ENCODE data around the gene CORO7. TPM values are rescaled to one million over a fixed set of nuclear protein-coding genes. Genes with fewer than 3 reads are reported as not detected.

The CORO7 gene
- polyA plus RNA-seq, 1 donor from 2014 or later, result 57.6 TPM

GRCh38 chr16:4324492-4325252 is 91.7 kb downstream of the CORO7 start:
- H3K9ac ChIP-seq (ENCODE audit: low read length), result no peak overlapping the region
- H3K27me3 ChIP-seq (ENCODE audit: insufficient read depth, low read depth, low read length), result no peaks in the 10 kb centered on the region
- H3K9me3 ChIP-seq (ENCODE audit: low read length), result no peaks in the 10 kb centered on the region
- H3K9me2 ChIP-seq (ENCODE audit: insufficient read depth, low read length), result no peaks in the 10 kb centered on the region
- peaks cover 61% of the 10 kb centered on the region for H3K79me2 ChIP-seq (replicated peaks; ENCODE audit: insufficient read depth, low read length)
- no peak for TF ChIP-seq POLR2AphosphoS5 (IDR thresholded peaks at IDR 0.05)
- no peak for TF ChIP-seq TAF1 (IDR thresholded peaks at IDR 0.05; ENCODE audit: low read depth)
- TF ChIP-seq EP300 (conservative IDR thresholded peaks at IDR 0.05; ENCODE audit: poor library complexity, severe bottlenecking), result no peak
- no peak for TF ChIP-seq EZH2 (IDR thresholded peaks at IDR 0.05; ENCODE audit: borderline replicate concordance, insufficient read depth, low read length, poor library complexity, severe bottlenecking)
- H2AFZ ChIP-seq (ENCODE audit: low read depth, low read length), result no peak overlapping the region
- no peaks in the 10 kb centered on the region for H3F3A ChIP-seq (ENCODE audit: insufficient read depth, low read length, poor library complexity, severe bottlenecking)
- no peak overlapping the region for H3K4me3 ChIP-seq (ENCODE audit: low read length)
- H3K4me2 ChIP-seq (ENCODE audit: low read length), result no peak overlapping the region
- no peak overlapping the region for H3K27ac ChIP-seq (ENCODE audit: low read length)
- no peaks in the 10 kb centered on the region for H3K36me3 ChIP-seq (ENCODE audit: insufficient read depth, low read length)
- no peaks in the 10 kb centered on the region for H4K20me1 ChIP-seq (ENCODE audit: insufficient read depth)

- Histone ChIP-seq H3K4me3 (ENCODE audit: low read length) (no peak overlapping the region), H3K79me2 (replicated peaks; ENCODE audit: insufficient read depth, low read length) (peaks cover 64% of the 10 kb centered on the region), H4K20me1 (ENCODE audit: insufficient read depth) (no peaks in the 10 kb centered on the region), H3K4me2 (ENCODE audit: low read length) (no peak overlapping the region), H3K36me3 (ENCODE audit: insufficient read depth, low read length) (no peaks in the 10 kb centered on the region), H3F3A (ENCODE audit: insufficient read depth, low read length, poor library complexity, severe bottlenecking) (no peaks in the 10 kb centered on the region), H3K9me2 (ENCODE audit: insufficient read depth, low read length) (no peaks in the 10 kb centered on the region), H3K27ac (ENCODE audit: low read length) (no peak overlapping the region), H3K9ac (ENCODE audit: low read length) (no peak overlapping the region), H3K27me3 (ENCODE audit: insufficient read depth, low read depth, low read length) (no peaks in the 10 kb centered on the region), H3K9me3 (ENCODE audit: low read length) (no peaks in the 10 kb centered on the region), H2AFZ (ENCODE audit: low read depth, low read length) (no peak overlapping the region)
- no peak for TF ChIP-seq MXI1 (conservative IDR thresholded peaks at IDR 0.05; ENCODE audit: poor library complexity, severe bottlenecking)
- TF ChIP-seq CTCF (IDR thresholded peaks at IDR 0.05; ENCODE audit: poor library complexity, severe bottlenecking), result no peak
- TF ChIP-seq EZH2 (IDR thresholded peaks at IDR 0.05; ENCODE audit: borderline replicate concordance, insufficient read depth, low read length, poor library complexity, severe bottlenecking), result no peak
- TF ChIP-seq POLR2AphosphoS5 (IDR thresholded peaks at IDR 0.05), result no peak
- TF ChIP-seq RAD21 (conservative IDR thresholded peaks at IDR 0.05), result no peak
Observed at GRCh38 chr16:4323845-4324488, 92.4 kb downstream of the CORO7 start.

GRCh38 chr16:4323071-4323844 is 93.1 kb downstream of the CORO7 start:
- H2AFZ ChIP-seq (ENCODE audit: low read depth, low read length), result no peak overlapping the region
- no peak overlapping the region for H3K27ac ChIP-seq (ENCODE audit: low read length)
- peaks cover 64% of the 10 kb centered on the region for H3K79me2 ChIP-seq (replicated peaks; ENCODE audit: insufficient read depth, low read length)
- no peaks in the 10 kb centered on the region for H3K36me3 ChIP-seq (ENCODE audit: insufficient read depth, low read length)
- no peak for TF ChIP-seq REST (IDR thresholded peaks at IDR 0.05; ENCODE audit: borderline replicate concordance)
- no peak for TF ChIP-seq CTCF (IDR thresholded peaks at IDR 0.05; ENCODE audit: poor library complexity, severe bottlenecking)
- no peak for TF ChIP-seq MXI1 (conservative IDR thresholded peaks at IDR 0.05; ENCODE audit: poor library complexity, severe bottlenecking)
- no peak for TF ChIP-seq EP300 (conservative IDR thresholded peaks at IDR 0.05; ENCODE audit: poor library complexity, severe bottlenecking)
- TF ChIP-seq SMC3 (conservative IDR thresholded peaks at IDR 0.05; ENCODE audit: poor library complexity), result no peak
- no peak for TF ChIP-seq TAF1 (IDR thresholded peaks at IDR 0.05; ENCODE audit: low read depth)
- TF ChIP-seq POLR2AphosphoS5 (IDR thresholded peaks at IDR 0.05), result no peak
- TF ChIP-seq EZH2 (IDR thresholded peaks at IDR 0.05; ENCODE audit: borderline replicate concordance, insufficient read depth, low read length, poor library complexity, severe bottlenecking), result no peak
- TF ChIP-seq RAD21 (conservative IDR thresholded peaks at IDR 0.05), result no peak
- no peaks in the 10 kb centered on the region for H3K27me3 ChIP-seq (ENCODE audit: insufficient read depth, low read depth, low read length)
- H4K20me1 ChIP-seq (ENCODE audit: insufficient read depth), result no peaks in the 10 kb centered on the region
- no peaks in the 10 kb centered on the region for H3K9me3 ChIP-seq (ENCODE audit: low read length)
- H3K4me2 ChIP-seq (ENCODE audit: low read length), result no peak overlapping the region
- H3F3A ChIP-seq (ENCODE audit: insufficient read depth, low read length, poor library complexity, severe bottlenecking), result no peaks in the 10 kb centered on the region
- H3K9ac ChIP-seq (ENCODE audit: low read length), result no peak overlapping the region
- H3K9me2 ChIP-seq (ENCODE audit: insufficient read depth, low read length), result no peaks in the 10 kb centered on the region
- H3K4me3 ChIP-seq (ENCODE audit: low read length), result no peak overlapping the region

Data from neural cell (in vitro differentiated cells).